Stomach (tissue), 9 donors: ENCODE measurements around the gene LRRTM3. TPM values are rescaled to one million over a fixed set of nuclear protein-coding genes. Genes with fewer than 3 reads are reported as not detected.

Experiments used
- DNase-seq, 2 donors: peaks; one replicate each; pipeline versions ENCODE4 v3.0.0 to v3.0.0-alpha.2; 2013 to 2019
- H3K27ac ChIP-seq, 5 donors: fragments of 200-600 bp in 4 of 5; sonication (generic) in 4 of 5; one replicate each; pipeline ENCODE4 v1.5.1; 2013 to 2019; ENCODE audit warnings: mild to moderate bottlenecking in 1 of 5, moderate library complexity in 1 of 5
- H3K27me3 ChIP-seq, 3 donors: fragments of 200-600 bp; sonication (generic); one replicate each; pipeline ENCODE4 v1.5.1; 2017 to 2019; ENCODE audit warnings: mixed run types in 1 of 3
- H3K36me3 ChIP-seq, 4 donors: fragments of 200-600 bp; sonication (generic); 1 replicate in 3 of 4; 2 replicates in 1 of 4; pipeline ENCODE4 v1.5.1; 2016 to 2019
- H3K4me1 ChIP-seq, 4 donors: fragments of 200-600 bp; sonication (generic); one replicate each; pipeline ENCODE4 v1.5.1; 2016 to 2019
- H3K4me3 ChIP-seq, 4 donors: fragments of 200-600 bp; sonication (generic) in 3 of 4; one replicate each; pipeline ENCODE4 v1.5.1; 2016 to 2019; ENCODE audit warnings: mild to moderate bottlenecking in 1 of 4
- H3K9me3 ChIP-seq, 4 donors: fragments of 200-600 bp; sonication (generic); one replicate each; pipeline ENCODE4 v1.5.1; 2016 to 2019
- EP300 ChIP-seq: sonication (generic); formaldehyde crosslinking; IDR thresholded peaks from one replicate; pipeline ENCODE4 v1.6.1; 2017; ENCODE audit warnings: antibody characterized with exemption
- POLR2A ChIP-seq, 4 donors: fragments of 450-650 bp; IDR thresholded peaks; one replicate each; pipeline ENCODE4 v1.6.1; 2016; ENCODE audit warnings: antibody characterized with exemption in 4 of 4, control low read depth in 2 of 4, mild to moderate bottlenecking in 1 of 4, moderate library complexity in 1 of 4
- POLR2AphosphoS5 ChIP-seq, 3 donors: sonication (generic); formaldehyde crosslinking; IDR thresholded peaks; one replicate each; pipeline ENCODE4 v1.6.1; 2016; ENCODE audit warnings: antibody characterized with exemption in 3 of 3
- WGBS, 5 donors: extraction: QIAGEN DNeasy Blood & Tissue Kit in 3 of 5; methylation state at CpG; one replicate each; pipeline versions ENCODE4 v1.1.5 to v1.1.7; 2013 to 2018; 5-methylcytosine and 5-hydroxymethylcytosine counted together
- intact Hi-C: fragments of 100-400 bp; cut with DNase I; formaldehyde crosslinking; loops from one replicate; pipeline ENCODE4 v1.15.1; 2023; ENCODE audit warnings: low total_unique reads
- polyA plus RNA-seq, 3 donors: library from polyadenylated mRNA; stranded (reverse); fragments of 200-250 nt; gene quantifications; one replicate each; pipeline ENCODE4 v1.2.3, GENCODE V29; 2013
- total RNA-seq, 5 donors: library from RNA; depleted of rRNA; stranded (reverse); fragments of >200 nt; gene quantifications; one replicate each; pipeline versions ENCODE4 v1.1.0 to v1.2.3, GENCODE V29; 2014 to 2016
- TF ChIP-seq, protein P1 (sequence below), 7 experiments: fragments of 450-650 bp in 4 of 7; fragments of 200-600 bp in 3 of 7; sonication (generic) in 3 of 7; IDR thresholded peaks; one replicate each; pipeline ENCODE4 v1.5.1; 2016 to 2019; ENCODE audit warnings: antibody characterized with exemption in 7 of 7, control low read depth in 2 of 7, mild to moderate bottlenecking in 1 of 7
- donor health status: healthy with polysubstance abuse.
- donor health status: Bipolar disorder and iron deficiency.
- donor health status: healthy.

The LRRTM3 gene
- total and polyA plus RNA-seq, 8 donors: 0.18 TPM; not detected in 7

DNA sequence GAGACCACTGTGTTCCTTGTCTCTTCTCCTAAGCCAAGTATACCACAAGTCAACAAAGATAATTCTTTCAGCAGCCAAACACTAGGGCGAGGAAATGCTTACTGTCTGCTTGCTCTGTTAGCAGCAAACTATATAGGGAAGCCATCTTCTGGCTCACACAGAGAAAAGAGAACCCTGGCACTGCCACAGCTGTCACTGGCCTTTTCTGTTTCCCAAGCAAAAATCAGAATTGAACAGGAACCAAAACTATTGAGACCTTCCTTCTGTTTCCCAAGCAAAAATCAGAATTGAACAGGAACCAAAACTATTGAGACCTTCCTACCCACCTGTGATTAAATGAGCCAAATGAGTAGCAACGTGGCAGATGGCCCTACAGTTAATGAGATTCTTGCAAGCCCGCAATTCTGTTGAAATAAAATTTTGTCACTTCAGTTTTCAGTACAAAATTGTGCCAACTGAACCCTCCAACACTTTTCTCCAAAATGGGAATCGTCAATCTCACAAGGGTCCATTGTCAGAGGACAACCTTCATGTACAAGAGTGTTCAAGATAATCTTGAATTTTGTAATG is 54.5 kb downstream of the LRRTM3 start:
- no peak for DNase-seq
- Histone ChIP-seq H3K36me3 (no peaks in the 10 kb centered on the region), H3K4me1 (peaks cover 0 to 7% (median 3%) of the 10 kb centered on the region in 4 donors), H3K4me3 (no peak overlapping the region), H3K27ac (no peak overlapping the region), H3K27me3 (no peaks in the 10 kb centered on the region), H3K9me3 (no peaks in the 10 kb centered on the region)
- intact Hi-C loops: no loop called here
- TF ChIP-seq, protein P1, sequence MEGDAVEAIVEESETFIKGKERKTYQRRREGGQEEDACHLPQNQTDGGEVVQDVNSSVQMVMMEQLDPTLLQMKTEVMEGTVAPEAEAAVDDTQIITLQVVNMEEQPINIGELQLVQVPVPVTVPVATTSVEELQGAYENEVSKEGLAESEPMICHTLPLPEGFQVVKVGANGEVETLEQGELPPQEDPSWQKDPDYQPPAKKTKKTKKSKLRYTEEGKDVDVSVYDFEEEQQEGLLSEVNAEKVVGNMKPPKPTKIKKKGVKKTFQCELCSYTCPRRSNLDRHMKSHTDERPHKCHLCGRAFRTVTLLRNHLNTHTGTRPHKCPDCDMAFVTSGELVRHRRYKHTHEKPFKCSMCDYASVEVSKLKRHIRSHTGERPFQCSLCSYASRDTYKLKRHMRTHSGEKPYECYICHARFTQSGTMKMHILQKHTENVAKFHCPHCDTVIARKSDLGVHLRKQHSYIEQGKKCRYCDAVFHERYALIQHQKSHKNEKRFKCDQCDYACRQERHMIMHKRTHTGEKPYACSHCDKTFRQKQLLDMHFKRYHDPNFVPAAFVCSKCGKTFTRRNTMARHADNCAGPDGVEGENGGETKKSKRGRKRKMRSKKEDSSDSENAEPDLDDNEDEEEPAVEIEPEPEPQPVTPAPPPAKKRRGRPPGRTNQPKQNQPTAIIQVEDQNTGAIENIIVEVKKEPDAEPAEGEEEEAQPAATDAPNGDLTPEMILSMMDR (IDR thresholded peaks at IDR 0.05): no peak
- WGBS, 5 donors: 83 to 85% (median 84%) methylated on average over 4 of the region's 4 CpGs

DNA sequence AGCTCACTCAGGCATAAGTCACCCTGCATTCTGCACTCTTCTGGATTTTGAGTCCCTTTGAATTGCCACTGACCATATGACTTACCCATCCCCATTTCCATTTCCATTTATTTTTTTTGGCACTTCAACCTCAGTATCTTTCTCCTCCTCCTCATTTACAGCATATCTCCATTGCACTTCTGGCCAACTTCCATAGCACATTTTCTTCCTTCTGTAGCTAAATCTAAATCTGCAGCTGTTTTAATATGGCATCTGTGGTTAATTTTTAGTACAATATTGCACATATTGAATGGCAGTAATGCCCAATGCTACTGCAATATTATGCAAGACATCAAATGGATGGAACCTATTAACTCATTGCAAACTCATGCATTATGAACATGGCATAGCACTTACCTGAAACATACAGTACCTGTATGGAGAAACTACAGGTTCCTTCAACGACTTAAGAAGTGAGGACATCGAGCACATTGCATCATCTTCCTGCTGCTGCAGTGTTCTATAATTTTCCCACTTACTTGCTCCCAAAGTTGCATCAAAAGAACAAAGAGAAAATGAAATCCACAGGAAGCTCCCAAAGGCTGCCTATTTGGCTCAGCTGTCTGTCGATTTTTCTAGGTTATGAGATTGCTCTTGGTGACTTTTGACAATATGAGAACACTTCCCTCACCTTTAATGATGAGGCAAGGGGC is 55.7 kb downstream of the LRRTM3 start:
- WGBS, 5 donors: 80 to 87% (median 85%) methylated on average over 3 of the region's 3 CpGs

DNA sequence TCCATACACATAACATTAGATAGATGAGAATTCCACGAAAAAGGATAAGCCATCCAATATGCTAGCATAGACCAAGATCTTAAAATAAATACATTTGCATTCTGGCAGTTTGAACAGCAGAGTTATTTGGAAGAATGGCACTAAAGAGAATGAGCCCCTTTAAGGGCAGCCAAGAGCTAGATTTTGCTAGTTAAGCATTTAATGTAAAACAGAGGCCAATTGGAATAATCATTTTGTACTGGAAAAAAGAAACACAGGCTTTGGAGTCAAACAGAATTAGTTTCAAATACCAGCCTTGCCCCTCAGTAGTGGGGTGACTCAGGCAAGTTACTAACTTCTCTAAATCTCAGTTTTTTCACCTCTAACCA is 56.2 kb downstream of the LRRTM3 start:
- Histone ChIP-seq H3K4me1 (peaks cover 0 to 7% (median 3%) of the 10 kb centered on the region in 4 donors), H3K4me3 (no peak overlapping the region), H3K36me3 (no peaks in the 10 kb centered on the region), H3K27me3 (no peaks in the 10 kb centered on the region), H3K9me3 (no peaks in the 10 kb centered on the region), H3K27ac (no peak overlapping the region)
- 83 to 97% (median 85%) methylated on average over 1 of the region's 1 CpG for WGBS, 5 donors
- intact Hi-C loops: no loop called here
- DNase-seq: no peak
- TF ChIP-seq POLR2A (IDR thresholded peaks at IDR 0.05) (no peak), POLR2AphosphoS5 (IDR thresholded peaks at IDR 0.05) (no peak), EP300 (no peak)
- TF ChIP-seq, protein P1 (IDR thresholded peaks at IDR 0.05): no peak

More for the DNA sequence above, 55.7 kb downstream of the LRRTM3 start:
- TF ChIP-seq POLR2AphosphoS5 (IDR thresholded peaks at IDR 0.05): no peak
- no peak for TF ChIP-seq EP300
- TF ChIP-seq POLR2A (IDR thresholded peaks at IDR 0.05): no peak
- TF ChIP-seq, protein P1 (IDR thresholded peaks at IDR 0.05): no peak
- Histone ChIP-seq H3K4me1 (peaks cover 0 to 7% (median 3%) of the 10 kb centered on the region in 4 donors), H3K36me3 (no peaks in the 10 kb centered on the region), H3K4me3 (no peak overlapping the region), H3K9me3 (no peaks in the 10 kb centered on the region), H3K27me3 (no peaks in the 10 kb centered on the region), H3K27ac (no peak overlapping the region)
- no peak for DNase-seq
- intact Hi-C loops: no loop called here

DNA sequence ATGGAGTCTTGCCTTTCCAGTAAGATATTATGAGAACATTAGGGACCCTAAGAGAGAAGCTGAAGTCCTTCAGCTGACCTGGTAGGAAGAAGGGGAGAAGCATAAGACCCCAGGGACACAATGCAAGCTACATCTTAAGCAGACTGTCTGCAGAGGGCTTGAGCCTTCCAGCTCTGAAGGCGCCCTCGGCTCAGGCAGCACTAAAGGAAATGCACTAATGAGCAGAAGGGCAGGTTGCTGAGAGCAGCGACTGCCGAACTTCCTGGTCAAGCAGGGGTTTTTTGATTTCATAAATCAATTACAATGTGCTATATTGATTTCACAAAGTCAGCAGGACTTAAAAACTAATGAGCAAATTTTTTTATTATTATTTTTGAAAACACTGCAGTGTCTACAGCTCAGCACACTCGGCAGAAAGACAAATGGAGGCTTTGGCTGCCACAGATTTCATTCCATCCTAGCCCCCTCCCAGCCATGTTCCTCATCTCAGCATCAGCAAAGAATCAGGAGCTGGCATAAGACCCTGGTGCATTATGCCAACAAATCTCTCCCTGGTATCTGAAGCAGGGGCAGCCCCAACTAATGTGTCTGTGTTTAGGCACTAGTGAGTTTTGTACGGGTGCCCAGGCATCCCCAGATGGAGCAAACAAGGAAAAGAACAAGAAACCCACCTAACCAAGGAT is 57.1 kb downstream of the LRRTM3 start:
- DNase-seq: peak in 1 of 2 donors; percentile 32

More for the DNA sequence above, 57.1 kb downstream of the LRRTM3 start:
- Histone ChIP-seq H3K4me3 (no peak overlapping the region), H3K27me3 (no peaks in the 10 kb centered on the region), H3K36me3 (no peaks in the 10 kb centered on the region), H3K9me3 (no peaks in the 10 kb centered on the region), H3K27ac (no peak overlapping the region), H3K4me1 (peaks cover 0 to 7% (median 3%) of the 10 kb centered on the region in 4 donors)
- 20 to 36% (median 32%) methylated on average over 6 of the region's 6 CpGs for WGBS, 5 donors
- intact Hi-C loops: no loop called here
- TF ChIP-seq POLR2A (IDR thresholded peaks at IDR 0.05) (no peak), EP300 (no peak), POLR2AphosphoS5 (IDR thresholded peaks at IDR 0.05) (no peak)
- TF ChIP-seq, protein P1 (IDR thresholded peaks at IDR 0.05): no peak
